HG03064 (cell line): Measurements from ENCODE around the gene RPL5.

ENCODE experiments used
- ATAC-seq: cut with Tn5 transposase; IDR thresholded peaks from one replicate; pipeline ENCODE4 v1.9.1; 2021; ENCODE audit warnings: low read depth; ENCODE audit not compliant: unreplicated experiment

RPL5 gene

DNA sequence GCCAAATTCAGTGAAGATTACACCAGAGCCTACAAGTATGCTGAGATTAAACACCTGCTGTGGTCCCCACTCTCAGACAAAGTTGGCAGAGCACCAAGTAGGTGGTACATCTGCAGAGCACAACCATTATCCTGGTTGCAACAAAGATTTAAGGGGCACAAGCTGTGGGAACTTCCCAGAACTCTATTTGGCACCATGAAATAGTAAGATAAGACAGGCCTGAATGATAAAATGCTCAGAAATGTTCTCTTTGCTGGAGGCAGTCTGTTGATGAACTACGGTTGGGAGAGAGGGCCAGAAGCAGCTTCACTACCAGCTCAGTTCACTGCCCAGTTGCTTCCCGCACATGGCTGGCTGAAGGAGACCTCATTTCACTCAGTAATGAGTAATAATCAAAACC, 19.9 kb downstream of the RPL5 start:
- no peak for ATAC-seq

DNA sequence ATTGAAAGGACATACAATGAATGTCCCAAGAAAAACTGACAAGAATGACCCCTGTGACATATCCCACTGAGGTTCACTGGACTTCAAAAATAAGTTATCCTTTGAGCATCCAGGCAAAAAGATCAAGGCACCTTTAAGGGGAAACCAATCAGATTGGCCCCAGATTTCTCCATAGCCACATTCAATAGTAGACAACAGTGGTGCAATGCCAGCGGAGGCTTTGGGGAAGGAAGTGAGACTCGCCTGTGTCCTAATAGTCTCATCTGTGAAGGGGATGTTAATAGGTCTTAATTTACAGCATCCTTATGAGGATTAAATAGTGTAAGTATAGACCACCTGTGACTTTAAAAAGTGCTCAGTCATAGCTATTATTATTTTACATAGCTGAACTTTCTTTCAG, 21.5 kb downstream of the RPL5 start:
- no peak for ATAC-seq

DNA sequence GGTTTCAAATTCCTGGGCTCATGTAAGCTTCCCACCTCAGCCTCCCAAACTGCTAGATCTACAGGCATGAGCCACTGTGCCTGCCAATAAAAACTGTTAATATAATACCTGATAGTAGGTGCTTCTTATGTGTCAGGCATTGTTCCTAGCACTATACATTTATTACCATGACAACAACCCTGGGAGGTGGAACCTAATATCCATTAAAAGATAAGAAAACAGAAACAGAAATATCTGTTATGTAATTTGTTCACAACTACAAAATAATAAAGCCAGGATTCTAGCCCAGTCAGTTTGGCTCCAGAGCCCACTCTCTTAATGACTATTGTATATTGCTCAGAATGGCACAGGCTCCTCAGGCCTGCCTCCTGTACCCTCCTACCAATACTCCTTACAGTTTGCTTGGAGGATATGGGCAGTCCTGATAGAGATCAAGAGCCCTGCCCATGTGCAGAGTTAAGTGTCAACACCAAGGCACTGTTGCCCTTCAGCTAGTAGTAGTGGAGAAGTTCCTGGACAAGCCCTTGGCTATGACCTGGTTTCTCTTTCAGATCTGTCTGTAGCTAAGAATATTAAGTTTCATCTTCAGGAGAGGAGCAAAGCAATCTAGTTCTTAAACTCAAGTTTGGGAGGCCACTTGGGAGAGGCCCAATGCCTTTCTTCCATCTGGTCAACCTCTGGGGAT, 22.4 kb downstream of the RPL5 start:
- ATAC-seq: no peak

DNA sequence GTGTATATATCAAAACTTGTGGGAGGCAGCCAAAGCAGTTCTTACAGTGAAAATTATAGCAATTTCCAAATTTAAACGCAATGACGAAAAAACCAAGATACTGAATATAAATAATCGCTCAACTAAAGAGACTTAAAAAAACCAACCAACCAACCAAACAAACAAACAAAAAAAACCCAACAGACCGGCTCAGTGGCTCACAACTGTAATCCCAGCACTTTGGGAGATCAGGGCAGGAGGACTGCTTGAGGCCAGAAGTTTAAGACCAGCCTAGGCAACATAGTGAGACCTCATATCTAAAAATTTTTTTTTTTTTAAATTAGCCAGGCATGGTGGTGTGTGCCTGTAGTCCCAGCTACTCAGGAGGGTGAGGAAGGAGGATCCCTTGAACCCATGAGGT, 23.4 kb downstream of the RPL5 start:
- no peak for ATAC-seq

DNA sequence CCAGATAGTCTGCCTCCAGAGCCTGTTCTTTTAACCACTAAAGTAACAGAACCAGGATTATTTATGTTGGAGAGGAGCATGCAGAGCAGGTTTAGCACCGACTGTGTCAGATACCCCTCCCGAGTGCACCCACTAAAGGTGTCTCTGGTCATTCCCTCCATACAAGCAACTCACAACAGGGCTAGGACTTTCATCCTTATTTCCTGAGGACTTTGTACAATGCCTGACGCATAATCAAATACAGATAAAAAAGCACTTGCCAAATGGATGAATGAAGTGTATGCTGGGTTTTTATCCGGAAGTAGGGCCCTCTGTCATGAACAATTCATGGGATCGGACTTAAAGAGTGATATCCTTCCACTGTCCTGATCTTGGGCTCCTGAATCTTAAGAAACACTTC, 26.0 kb downstream of the RPL5 start:
- no peak for ATAC-seq

DNA sequence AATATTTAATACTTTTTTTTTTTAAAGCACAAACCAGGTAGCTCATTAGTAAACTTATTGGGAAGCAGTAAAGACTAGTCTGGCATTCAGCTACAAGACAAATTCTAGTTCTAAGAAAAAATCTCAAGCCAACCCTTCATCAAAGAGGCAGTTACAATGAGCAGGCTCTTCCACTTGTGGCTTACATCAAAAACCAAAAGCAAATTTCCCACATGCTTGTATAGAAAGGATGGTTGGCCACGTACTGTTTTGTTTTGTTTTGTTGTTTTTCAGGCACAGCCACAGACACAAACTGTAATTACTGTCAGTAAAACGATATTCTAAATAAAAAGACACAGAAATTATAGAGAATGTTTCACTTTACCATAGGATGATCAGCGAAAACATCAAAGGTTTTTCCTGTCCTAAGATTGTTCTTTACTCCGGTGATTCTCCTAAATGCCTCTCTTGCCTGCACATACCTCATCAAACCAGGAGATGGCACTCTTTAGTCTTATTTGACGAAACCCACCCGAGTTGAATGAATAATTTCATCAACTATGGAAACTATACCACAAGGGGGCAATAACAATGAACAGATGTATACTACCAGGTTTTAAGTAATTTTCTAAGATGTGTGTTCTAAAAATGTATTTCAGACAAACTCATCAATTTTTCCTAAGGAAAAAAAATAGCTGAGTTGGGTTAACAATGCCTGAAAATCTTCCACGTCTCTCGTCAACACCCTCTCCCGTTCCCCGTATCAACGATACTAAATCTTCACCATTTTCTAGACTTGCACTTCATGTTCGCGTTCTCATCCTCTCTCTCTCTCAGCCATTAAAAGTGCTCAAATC, 26.9 kb downstream of the RPL5 start:
- peak; percentile 60 for ATAC-seq

DNA sequence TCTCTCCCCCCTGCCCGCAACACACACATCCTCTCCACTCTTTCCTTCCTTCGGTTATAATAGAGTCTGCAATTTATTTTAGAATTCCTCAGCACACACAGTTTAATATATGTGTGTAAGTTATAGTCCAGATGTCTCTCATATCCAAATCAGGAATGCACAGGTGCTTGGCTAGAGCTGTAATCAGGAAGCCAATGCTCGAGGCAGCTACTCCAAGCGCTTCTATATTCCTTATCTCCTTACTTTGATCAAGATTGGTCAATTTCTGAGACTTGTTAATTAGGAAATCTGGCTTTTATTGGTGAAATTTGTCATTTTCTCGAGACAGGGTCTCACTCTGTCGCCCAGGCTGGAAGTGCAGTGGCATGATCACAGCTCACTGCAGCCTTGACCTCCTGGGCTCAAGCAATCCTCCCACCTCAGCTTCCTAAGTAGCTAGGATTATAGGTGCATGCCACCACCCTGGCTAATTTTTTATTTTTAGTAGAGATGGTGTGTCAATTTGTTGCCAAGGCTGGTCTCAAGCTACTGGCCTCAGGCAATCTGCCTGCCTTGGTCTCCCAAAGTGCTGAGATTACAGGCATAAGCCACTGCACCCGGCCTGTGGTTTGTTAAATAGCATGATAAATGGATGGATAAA, 27.7 kb downstream of the RPL5 start:
- ATAC-seq: no peak

DNA sequence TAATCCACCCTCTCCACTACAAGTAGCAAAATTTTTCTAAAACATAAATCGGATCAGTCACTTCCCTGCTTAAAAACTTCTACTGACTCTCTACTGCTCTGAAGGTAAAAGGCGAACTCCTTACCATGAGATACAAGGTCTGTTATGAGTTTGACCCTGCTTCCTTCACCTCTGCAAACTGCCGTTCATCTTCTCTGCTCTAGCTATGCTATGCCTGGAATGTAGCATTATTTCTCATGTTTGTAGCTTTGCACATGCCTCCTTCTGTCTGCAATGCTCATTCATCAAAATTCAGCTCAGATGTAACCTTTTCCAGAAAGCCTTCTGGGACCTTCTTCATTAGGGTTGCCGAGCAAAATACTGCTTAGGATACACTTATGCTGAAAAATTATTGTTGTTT, 30.8 kb downstream of the RPL5 start:
- ATAC-seq: no peak

DNA sequence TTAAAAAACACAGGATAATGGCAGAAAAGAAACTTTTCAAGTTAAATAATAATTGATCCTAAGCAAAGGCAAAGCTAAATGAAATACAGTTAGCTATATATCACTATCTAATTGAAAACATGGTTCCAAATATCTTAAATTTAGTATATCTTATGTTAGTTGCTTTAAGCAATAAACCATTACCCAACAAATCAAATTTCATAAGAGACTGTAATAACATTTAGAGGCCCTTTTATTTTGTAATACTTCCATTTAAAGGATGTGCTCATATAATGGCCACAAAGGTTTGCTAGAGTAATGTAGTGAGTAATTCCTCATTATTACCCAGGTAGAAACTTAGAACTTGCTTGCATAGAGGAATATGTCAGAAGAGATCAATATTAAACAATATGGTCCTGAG, 32.3 kb downstream of the RPL5 start:
- ATAC-seq: no peak

DNA sequence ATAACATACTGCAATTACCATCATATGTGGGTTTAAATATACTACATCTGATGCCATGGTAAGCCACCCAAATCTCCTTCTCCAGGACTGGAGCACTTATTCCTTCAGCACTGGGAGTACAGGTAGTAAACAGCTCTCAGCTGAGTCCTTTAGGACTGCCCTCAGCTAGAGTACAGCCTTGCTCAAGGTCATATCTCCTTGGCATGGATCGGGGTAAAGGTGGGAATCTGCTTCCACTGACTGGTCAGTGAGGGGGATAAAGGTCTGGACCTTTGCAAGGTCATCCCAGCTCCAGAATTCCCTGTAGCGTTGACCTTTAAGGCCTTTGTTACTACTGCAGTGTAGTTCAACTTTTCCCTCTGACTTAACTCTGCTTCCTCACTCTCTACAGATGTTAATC, 38.8 kb downstream of the RPL5 start:
- ATAC-seq: no peak

DNA sequence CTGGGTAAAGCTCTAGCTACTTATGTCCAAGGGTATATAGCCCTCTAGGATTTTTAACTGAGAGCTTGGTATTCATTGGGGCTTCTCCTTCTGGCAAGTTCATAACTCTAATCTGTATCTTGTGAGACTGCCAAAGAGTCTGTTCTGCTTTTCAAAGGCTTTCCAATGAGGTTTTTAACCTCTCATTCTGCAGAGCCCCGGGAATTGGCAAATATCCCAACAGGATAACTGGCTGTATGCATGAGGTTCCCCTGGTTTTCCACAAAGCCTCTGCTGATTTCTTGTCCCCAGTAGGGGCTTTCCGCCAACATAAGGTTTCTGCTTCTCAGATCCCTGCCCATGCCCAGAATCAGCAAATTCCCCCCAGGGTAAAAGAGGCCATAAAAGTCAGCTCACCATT, 40.9 kb downstream of the RPL5 start:
- no peak for ATAC-seq

DNA sequence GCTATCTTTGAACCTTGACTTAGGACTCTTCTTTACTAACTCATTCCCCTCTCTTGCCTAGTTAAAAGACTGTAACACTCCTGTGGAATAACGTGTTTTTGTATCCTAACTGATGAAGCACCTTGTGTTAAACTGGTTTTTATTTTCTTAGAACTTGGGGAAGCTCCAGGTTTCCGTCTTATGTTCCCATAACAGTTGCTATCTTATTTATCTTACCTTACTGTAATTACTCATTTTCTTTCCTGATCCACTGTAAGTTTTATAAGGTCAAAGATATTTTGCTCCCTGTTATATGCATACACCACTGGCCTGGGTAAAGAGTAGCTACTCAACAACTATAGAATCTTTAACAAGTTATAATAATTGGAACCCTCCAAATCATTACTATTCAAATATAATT, 43.1 kb downstream of the RPL5 start:
- no peak for ATAC-seq

DNA sequence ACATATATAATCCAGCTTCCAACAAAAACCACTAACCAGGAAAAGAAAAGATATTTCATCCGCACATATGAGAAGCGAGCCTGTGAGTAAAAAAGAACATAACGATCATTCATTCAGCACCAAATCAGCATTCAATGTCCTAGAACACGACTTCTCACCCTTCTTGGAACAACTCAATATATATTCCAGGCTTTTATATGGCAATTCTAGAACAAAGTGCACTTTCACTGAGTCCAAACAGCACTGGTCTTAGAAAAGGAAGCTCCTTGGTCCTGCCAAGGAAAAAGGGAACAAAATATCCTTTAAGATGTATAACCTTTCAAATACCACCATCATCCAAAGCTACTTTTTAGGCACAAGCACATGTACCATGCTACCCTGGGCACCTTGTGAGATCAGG, 44.5 kb downstream of the RPL5 start:
- ATAC-seq: no peak

DNA sequence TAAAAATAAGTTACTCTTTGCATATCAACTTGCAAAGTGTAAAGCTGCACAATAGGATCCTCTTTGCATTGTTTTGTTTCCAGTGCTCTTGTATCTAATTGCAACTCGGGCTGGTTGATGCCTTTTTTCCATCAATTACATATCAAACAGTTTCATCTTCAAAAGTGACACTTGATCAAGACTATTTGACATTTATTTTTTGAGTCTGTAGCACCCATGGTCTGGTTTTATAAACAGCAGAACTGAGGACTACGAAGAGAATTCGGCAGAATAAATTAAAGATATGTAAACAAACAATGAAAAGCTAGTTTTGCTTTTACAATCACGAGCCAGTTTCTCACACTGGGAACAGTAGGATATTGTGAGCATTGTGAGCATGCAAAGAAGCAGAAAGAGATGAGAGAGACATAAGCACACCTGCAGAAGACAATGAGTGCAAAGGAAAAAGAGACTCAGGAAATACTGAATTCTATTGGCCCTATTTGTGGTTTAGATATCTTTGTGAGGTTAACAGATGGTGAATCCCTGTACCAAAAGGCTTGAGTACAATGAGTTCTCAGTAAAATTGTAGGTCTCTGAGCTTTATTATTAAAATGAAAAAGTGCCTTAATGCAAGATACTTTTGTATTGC, 45.4 kb downstream of the RPL5 start:
- peak; percentile 36 for ATAC-seq

DNA sequence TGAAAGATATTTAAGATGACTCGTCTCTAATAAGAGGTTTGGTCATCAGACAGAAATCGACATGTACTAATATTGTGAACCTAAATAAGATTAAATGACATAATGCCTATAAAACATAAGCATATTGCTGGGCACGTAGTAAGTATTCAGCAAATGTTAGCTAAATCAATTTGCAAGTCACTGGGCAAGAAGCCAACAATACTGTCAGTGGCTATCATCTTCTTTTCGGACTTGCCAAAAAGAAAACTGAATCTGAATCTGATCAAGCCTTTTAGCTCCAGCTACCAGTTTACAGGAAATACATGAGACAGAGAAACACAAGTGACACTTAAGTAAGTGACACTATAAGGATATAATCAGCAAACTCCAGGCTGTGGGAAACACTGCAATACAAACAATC, 46.0 kb downstream of the RPL5 start:
- ATAC-seq: peak; percentile 71

DNA sequence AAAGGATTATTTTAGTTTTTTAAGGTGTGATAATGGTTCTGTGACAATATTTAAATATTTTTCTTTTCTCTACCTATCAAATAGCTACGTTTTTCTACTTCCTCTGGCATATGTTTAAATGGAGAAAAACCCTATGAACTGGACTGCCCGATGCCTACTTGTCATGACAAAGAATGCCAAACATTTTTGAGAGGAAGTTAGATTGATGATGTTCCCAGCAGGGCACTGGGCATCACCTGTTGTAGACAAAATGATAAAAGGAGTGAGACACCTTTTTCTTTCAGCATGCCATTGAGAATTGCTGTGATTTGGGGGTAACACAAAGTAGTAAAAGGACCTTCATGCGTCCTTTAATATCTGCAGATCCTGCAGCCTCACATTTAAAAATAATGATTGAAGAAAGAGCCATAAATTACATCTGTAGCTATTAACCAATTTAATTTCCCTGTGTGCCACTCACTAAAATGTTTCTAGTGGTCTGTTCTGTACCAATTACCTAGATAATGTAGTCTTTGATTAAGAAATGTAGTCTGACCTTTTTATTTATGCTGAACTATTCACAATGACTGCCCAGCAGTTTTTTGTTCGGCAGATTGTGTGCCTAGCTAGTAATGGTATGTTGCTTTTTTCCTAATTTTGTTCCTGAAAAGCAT, 47.6 kb downstream of the RPL5 start:
- ATAC-seq: no peak

DNA sequence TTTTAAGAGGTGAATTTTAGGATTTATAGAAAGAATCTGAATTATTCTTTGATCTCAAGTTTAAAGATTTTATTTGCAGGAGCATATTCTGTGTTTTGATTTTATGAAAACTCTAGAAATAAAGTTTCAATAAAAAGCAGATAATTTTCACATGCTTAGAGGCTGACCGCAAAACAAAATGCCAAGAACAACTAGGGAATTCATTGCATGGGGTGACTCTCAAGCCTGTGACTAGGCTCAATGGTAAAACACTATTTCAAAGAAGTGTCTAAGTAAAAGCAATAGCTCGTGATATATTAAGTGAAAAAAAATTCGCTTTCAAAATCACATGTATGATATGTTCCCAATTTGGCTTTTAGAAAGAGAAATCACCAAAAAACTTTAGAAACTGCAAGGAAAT, 49.6 kb downstream of the RPL5 start:
- no peak for ATAC-seq

DNA sequence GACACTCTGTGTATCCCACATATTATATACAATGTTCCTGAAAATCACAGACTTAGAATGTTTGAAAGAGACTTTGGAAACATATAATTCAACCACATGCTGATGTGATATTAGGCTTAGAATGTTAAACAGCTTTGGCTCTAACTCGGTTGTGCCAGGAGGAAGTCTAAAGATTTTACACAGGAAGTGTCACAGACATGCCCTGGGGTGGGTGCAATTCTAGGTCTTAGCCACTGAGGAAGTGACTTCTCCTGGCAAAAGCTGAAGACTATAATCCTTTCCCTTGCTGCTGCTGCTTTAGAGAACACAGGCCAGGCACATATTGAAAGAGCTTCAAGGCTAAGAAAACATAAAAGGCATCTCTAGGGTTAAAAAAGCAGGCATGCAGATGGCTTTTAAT, 51.0 kb downstream of the RPL5 start:
- ATAC-seq: no peak

DNA sequence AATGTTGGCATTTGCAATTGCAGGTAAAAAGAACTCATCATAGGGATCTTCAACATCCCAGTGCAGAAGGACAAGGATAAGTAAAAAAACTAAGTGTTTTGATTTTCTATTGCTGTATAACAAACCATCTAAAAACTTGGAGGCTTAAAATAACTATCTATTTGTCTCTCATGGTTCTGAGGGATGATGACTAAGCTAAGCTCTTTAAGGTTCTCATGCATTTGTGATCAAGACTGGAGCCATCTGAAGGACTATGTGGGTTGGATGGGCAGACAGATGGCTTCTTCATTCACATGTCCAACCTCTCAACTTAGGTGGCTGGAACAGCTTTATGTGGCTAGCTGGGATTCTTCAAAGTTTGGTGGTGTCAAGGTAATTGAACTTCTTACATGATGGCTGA, 51.5 kb downstream of the RPL5 start:
- ATAC-seq: no peak

DNA sequence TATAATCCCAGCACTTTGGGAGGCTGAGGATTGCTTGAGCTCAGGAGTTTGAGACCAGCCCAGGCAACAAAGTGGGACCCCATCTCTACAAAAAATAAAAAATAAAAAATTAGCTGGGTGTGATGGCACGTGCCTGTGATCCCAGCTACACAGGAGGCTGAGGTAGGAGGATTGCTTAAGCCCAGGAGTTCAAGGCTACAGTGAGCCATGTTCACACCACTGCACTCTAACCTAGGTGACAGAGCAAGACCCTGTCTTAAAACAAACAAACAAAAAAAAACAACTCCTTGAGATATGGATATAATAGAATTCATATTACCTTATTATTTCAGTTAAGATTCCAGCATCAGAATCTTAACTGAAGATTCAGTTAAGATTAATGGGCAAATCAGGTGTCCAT, 52.4 kb downstream of the RPL5 start:
- no peak for ATAC-seq

DNA sequence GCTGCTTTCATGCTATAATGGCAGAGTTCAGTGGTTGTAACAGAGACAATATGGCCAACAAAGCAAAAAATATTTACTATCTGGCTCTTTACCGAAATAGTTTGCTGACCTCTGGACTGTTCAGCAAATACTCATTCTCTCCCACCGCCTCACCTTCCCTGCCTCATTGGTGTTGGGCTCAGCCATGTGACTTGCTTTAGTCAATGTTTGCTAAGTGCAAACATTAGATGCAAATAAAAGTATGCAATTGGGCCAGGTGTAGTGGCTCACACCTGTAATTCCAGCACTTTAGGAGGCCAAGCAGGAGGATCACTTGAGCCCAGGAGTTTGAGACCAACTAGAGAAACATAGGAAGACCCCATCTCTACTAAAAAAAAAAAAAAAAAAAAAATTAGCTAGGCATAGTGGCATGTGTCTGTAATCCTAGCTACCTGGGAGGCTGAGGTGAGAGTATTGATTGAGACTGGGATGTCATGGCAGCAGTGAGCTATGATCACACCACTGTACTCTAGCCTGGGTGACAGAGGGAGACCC, 55.1 kb downstream of the RPL5 start:
- ATAC-seq: no peak
